ENCODE results near the gene FXYD1.

The FXYD1 gene

GRCh38 chr19:35154525-35155406 is 16.1 kb downstream of the FXYD1 start, which contains the start of gene FXYD5:
TSS of gene FXYD5 (plus strand) at chr19:35154735. CDS start at chr19:35155551, 816 bp downstream.
- TF ChIP-seq RAD21 (IDR thresholded peaks at IDR 0.05; ENCODE audit: low read depth) = no peak
- no peak for TF ChIP-seq FOXM1 (IDR thresholded peaks at IDR 0.05; ENCODE audit: borderline replicate concordance, low read depth)
- TF ChIP-seq CEBPB (IDR thresholded peaks at IDR 0.05) = no peak
- TF ChIP-seq MAX (IDR thresholded peaks at IDR 0.05) = no peak
- TF ChIP-seq EP300 (IDR thresholded peaks at IDR 0.05; ENCODE audit: borderline replicate concordance) = no peak
- TF ChIP-seq EGR1 (IDR thresholded peaks at IDR 0.05) = no peak
- no peak for TF ChIP-seq NFIC (IDR thresholded peaks at IDR 0.05)
- TF ChIP-seq YY1 (IDR thresholded peaks at IDR 0.05; ENCODE audit: low read depth) = no peak
- no peak for TF ChIP-seq ZBTB7A (IDR thresholded peaks at IDR 0.05; ENCODE audit: low read depth)
- no peak for TF ChIP-seq CREB1 (IDR thresholded peaks at IDR 0.05; ENCODE audit: low read depth)
- no peak for TF ChIP-seq TCF12 (IDR thresholded peaks at IDR 0.05; ENCODE audit: low read depth)
- TF ChIP-seq, protein P1, sequence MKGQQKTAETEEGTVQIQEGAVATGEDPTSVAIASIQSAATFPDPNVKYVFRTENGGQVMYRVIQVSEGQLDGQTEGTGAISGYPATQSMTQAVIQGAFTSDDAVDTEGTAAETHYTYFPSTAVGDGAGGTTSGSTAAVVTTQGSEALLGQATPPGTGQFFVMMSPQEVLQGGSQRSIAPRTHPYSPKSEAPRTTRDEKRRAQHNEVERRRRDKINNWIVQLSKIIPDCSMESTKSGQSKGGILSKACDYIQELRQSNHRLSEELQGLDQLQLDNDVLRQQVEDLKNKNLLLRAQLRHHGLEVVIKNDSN (IDR thresholded peaks at IDR 0.05) = no peak
- TF ChIP-seq TAF1 (IDR thresholded peaks at IDR 0.05; ENCODE audit: low read depth) = no peak; the same call in 1 of the 2 replicates
- TF ChIP-seq REST (IDR thresholded peaks at IDR 0.05; ENCODE audit: low read depth) = no peak
- no peak for TF ChIP-seq TEAD4 (IDR thresholded peaks at IDR 0.05)

- TF ChIP-seq CREB1 (IDR thresholded peaks at IDR 0.05; ENCODE audit: low read depth) (no peak), TEAD4 (IDR thresholded peaks at IDR 0.05) (no peak), EGR1 (IDR thresholded peaks at IDR 0.05) (no peak), FOXM1 (IDR thresholded peaks at IDR 0.05; ENCODE audit: borderline replicate concordance, low read depth) (no peak), RAD21 (IDR thresholded peaks at IDR 0.05; ENCODE audit: low read depth) (no peak), CEBPB (IDR thresholded peaks at IDR 0.05) (no peak), ZBTB7A (IDR thresholded peaks at IDR 0.05; ENCODE audit: low read depth) (no peak), NFIC (IDR thresholded peaks at IDR 0.05) (no peak)
Measured at GRCh38 chr19:35155441-35155840, 16.8 kb downstream of the FXYD1 start.

- TF ChIP-seq CEBPB (IDR thresholded peaks at IDR 0.05) (no peak), TEAD4 (IDR thresholded peaks at IDR 0.05) (no peak)
Measured at GRCh38 chr19:35155981-35156672, 17.5 kb downstream of the FXYD1 start.

- no peak for TF ChIP-seq CREB1 (IDR thresholded peaks at IDR 0.05; ENCODE audit: low read depth)
- no peak for TF ChIP-seq EP300 (IDR thresholded peaks at IDR 0.05; ENCODE audit: borderline replicate concordance)
- no peak for TF ChIP-seq FOXM1 (IDR thresholded peaks at IDR 0.05; ENCODE audit: borderline replicate concordance, low read depth)
- TF ChIP-seq, protein P1 (IDR thresholded peaks at IDR 0.05) = no peak
- TF ChIP-seq TCF12 (IDR thresholded peaks at IDR 0.05; ENCODE audit: low read depth) = no peak
- TF ChIP-seq TAF1 (IDR thresholded peaks at IDR 0.05; ENCODE audit: low read depth) = no peak
- TF ChIP-seq REST (IDR thresholded peaks at IDR 0.05; ENCODE audit: low read depth) = no peak
- no peak for TF ChIP-seq ZBTB7A (IDR thresholded peaks at IDR 0.05; ENCODE audit: low read depth)
- TF ChIP-seq TEAD4 (IDR thresholded peaks at IDR 0.05) = no peak
- no peak for TF ChIP-seq MAX (IDR thresholded peaks at IDR 0.05)
- no peak for TF ChIP-seq RAD21 (IDR thresholded peaks at IDR 0.05; ENCODE audit: low read depth)
- TF ChIP-seq NFIC (IDR thresholded peaks at IDR 0.05) = no peak
- no peak for TF ChIP-seq YY1 (IDR thresholded peaks at IDR 0.05; ENCODE audit: low read depth)
- TF ChIP-seq EGR1 (IDR thresholded peaks at IDR 0.05) = no peak
- no peak for TF ChIP-seq CEBPB (IDR thresholded peaks at IDR 0.05)
Measured at GRCh38 chr19:35156673-35157014, 18.0 kb downstream of the FXYD1 start.

DNA sequence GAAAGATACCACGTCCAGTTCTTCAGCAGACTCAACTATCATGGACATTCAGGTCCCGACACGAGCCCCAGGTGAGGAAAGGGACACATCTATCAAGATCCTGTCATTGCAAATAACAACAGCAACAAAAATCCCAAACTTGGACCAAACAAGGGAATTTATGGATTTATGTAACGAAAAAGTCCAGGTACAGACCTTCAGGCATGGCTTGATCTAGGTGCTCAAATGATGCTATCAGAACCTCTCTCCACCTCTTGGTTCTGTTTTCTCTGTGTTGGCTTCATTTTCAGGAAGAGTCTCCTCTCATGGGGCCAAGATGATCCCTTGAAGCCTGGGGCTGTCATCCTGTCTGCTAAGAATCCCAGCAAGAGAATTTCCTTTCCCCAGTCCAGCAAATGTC is 18.8 kb downstream of the FXYD1 start:
- no peak for TF ChIP-seq ZBTB7A (IDR thresholded peaks at IDR 0.05; ENCODE audit: low read depth)
- no peak for TF ChIP-seq RAD21 (IDR thresholded peaks at IDR 0.05; ENCODE audit: low read depth)
- no peak for TF ChIP-seq TAF1 (IDR thresholded peaks at IDR 0.05; ENCODE audit: low read depth)
- TF ChIP-seq, protein P1 (IDR thresholded peaks at IDR 0.05) = no peak
- no peak for TF ChIP-seq TCF12 (IDR thresholded peaks at IDR 0.05; ENCODE audit: low read depth)
